IMR-90 (cell line): ENCODE results near the gene RAB3IL1. TPM values are rescaled to one million over a fixed set of nuclear protein-coding genes. Genes with fewer than 3 reads are reported as not detected.

Experiments
- ATAC-seq: fragments of 200-7000 bp; cut with Tn5 transposase; 2 replicates; pipeline ENCODE4 v1.9.1; 2020; ENCODE audit warnings: low read depth, mild to moderate bottlenecking, moderate library complexity
- BruUV-seq: library from RNA; stranded (reverse); fragments of 400-500 nt; replicated peaks from 2 replicates; lab custom pipeline; 2021; lab: Mats Ljungman, UMichigan
- CTCF ChIA-PET: fragments of 300-600 bp; formaldehyde crosslinking; extraction: SDS; loops from one replicate; lab custom pipeline; 2021; ENCODE audit warnings: antibody characterized with exemption; lab: Yijun Ruan, JAX
- POLR2A ChIA-PET: fragments of 300-600 bp; sonication (Branson Sonifier 250); formaldehyde crosslinking; loops from one replicate; lab custom pipeline; 2022; ENCODE audit warnings: antibody characterized with exemption; ENCODE audit not compliant: unreplicated experiment; lab: Charles Lee
- DNase-seq: peaks from one replicate; pipeline ENCODE4 v3.0.0; 2013
- H2AFZ ChIP-seq: replicated peaks from 2 replicates; pipeline ENCODE3; 2013; ENCODE audit warnings: low read length, mild to moderate bottlenecking; ENCODE audit not compliant: poor library complexity
- H2AK5ac ChIP-seq: 2 replicates; pipeline ENCODE4 v1.6.1; 2013; ENCODE audit warnings: low read depth, low read length, inconsistent platforms
- H2AK9ac ChIP-seq: replicated peaks from 2 replicates; pipeline ENCODE3; 2013; ENCODE audit warnings: mild to moderate bottlenecking, low read depth, low read length, moderate library complexity; ENCODE audit not compliant: poor library complexity
- H2BK120ac ChIP-seq: 2 replicates; pipeline ENCODE4 v1.6.1; 2013; ENCODE audit warnings: low read depth, low read length, inconsistent platforms
- H2BK15ac ChIP-seq: 3 replicates; pipeline ENCODE4 v1.6.1; 2013; ENCODE audit warnings: low read depth, low read length, inconsistent platforms
- H2BK20ac ChIP-seq: 2 replicates; pipeline ENCODE4 v1.6.1; 2013; ENCODE audit warnings: low read depth, mild to moderate bottlenecking, inconsistent platforms, low read length, moderate library complexity
- H2BK5ac ChIP-seq: 2 replicates; pipeline ENCODE4 v1.6.1; 2013; ENCODE audit warnings: mild to moderate bottlenecking, low read depth, low read length, inconsistent platforms; ENCODE audit not compliant: poor library complexity, severe bottlenecking
- H3K14ac ChIP-seq: replicated peaks from 2 replicates; pipeline ENCODE4 v1.6.1; 2013; ENCODE audit warnings: low read depth, low read length, inconsistent platforms
- H3K18ac ChIP-seq: 2 replicates; pipeline ENCODE4 v1.6.1; 2013; ENCODE audit warnings: low read depth, low read length, control low read depth
- H3K23ac ChIP-seq: 2 replicates; pipeline ENCODE4 v1.6.1; 2013; ENCODE audit warnings: low read depth, low read length, inconsistent platforms
- H3K27ac ChIP-seq: 2 replicates; pipeline ENCODE4 v1.5.1; 2013; ENCODE audit warnings: mild to moderate bottlenecking, control low read depth, low read length; ENCODE audit not compliant: insufficient read depth
- H3K27me3 ChIP-seq: 2 replicates; pipeline ENCODE4 v1.6.1; 2013; ENCODE audit warnings: low read length; ENCODE audit not compliant: control insufficient read depth, insufficient read depth
- H3K36me3 ChIP-seq: 2 replicates; pipeline ENCODE4 v1.6.1; 2013; ENCODE audit warnings: low read length, mixed read lengths; ENCODE audit not compliant: control insufficient read depth, insufficient read depth
- H3K4ac ChIP-seq: 2 replicates; pipeline ENCODE4 v1.6.1; 2013; ENCODE audit warnings: low read depth, low read length, inconsistent platforms
- H3K4me1 ChIP-seq: 2 replicates; pipeline ENCODE4 v1.6.1; 2013; ENCODE audit warnings: low read length, mixed read lengths; ENCODE audit not compliant: control insufficient read depth, insufficient read depth
- H3K4me2 ChIP-seq: 2 replicates; pipeline ENCODE4 v1.6.1; 2013; ENCODE audit warnings: low read depth, mild to moderate bottlenecking, control low read depth, low read length, moderate library complexity
- H3K4me3 ChIP-seq: 2 replicates; pipeline ENCODE4 v1.5.1; 2013; ENCODE audit warnings: low read depth, mild to moderate bottlenecking, control low read depth, low read length, moderate library complexity; ENCODE audit not compliant: insufficient read depth
- H3K56ac ChIP-seq: 2 replicates; pipeline ENCODE4 v1.6.1; 2013; ENCODE audit warnings: low read length, inconsistent platforms; ENCODE audit not compliant: insufficient read depth; ENCODE audit errors: extremely low read depth
- H3K79me1 ChIP-seq, 2 experiments: 2 replicates each; pipeline ENCODE4 v1.6.1; 2013; ENCODE audit warnings: low read length in 2 of 2, inconsistent platforms in 1 of 2, low read depth in 1 of 2
- H3K9ac ChIP-seq: 2 replicates; pipeline ENCODE4 v1.6.1; 2013; ENCODE audit warnings: low read depth, low read length, control low read depth
- H3K9me1 ChIP-seq: 2 replicates; pipeline ENCODE4 v1.6.1; 2013; ENCODE audit warnings: low read length, inconsistent platforms; ENCODE audit not compliant: insufficient read depth
- H3K9me3 ChIP-seq: 2 replicates; pipeline ENCODE4 v1.6.1; 2013; ENCODE audit warnings: low read length; ENCODE audit not compliant: control insufficient read depth, insufficient read depth
- H4K20me1 ChIP-seq: 2 replicates; pipeline ENCODE4 v1.6.1; 2013; ENCODE audit warnings: low read length, inconsistent platforms; ENCODE audit not compliant: insufficient read depth
- H4K5ac ChIP-seq: 2 replicates; pipeline ENCODE4 v1.6.1; 2013; ENCODE audit warnings: mild to moderate bottlenecking, low read depth, low read length, control low read depth
- H4K8ac ChIP-seq, 2 experiments: 2 replicates each; pipeline ENCODE4 v1.6.1; 2013; ENCODE audit warnings: low read depth in 2 of 2, low read length in 2 of 2, control low read depth in 1 of 2, inconsistent platforms in 1 of 2
- H4K91ac ChIP-seq: 2 replicates; pipeline ENCODE4 v1.6.1; 2013; ENCODE audit warnings: low read depth, low read length, inconsistent platforms; ENCODE audit not compliant: insufficient read depth
- BHLHE40 ChIP-seq: fragments of 150-350 bp; IDR thresholded peaks from 2 replicates; pipeline ENCODE4 v1.6.1; 2016; ENCODE audit warnings: mild to moderate bottlenecking, low read depth, low read length
- CEBPB ChIP-seq: IDR thresholded peaks from 2 replicates; pipeline ENCODE4 v1.6.1; 2012; ENCODE audit warnings: low read depth, low read length, improper control_type of control experiment
- CHD1 ChIP-seq: IDR thresholded peaks from 2 replicates; pipeline ENCODE4 v1.6.1; 2012; ENCODE audit warnings: low read depth, low read length, improper control_type of control experiment
- CTCF ChIP-seq: conservative IDR thresholded peaks from 2 replicates; pipeline ENCODE4 v1.5.1; 2012; ENCODE audit warnings: mild to moderate bottlenecking, low read depth, low read length, improper control_type of control experiment
- ELK1 ChIP-seq: fragments of 150-350 bp; IDR thresholded peaks from 2 replicates; pipeline ENCODE4 v1.6.1; 2016; ENCODE audit warnings: low read depth, mild to moderate bottlenecking, low read length, moderate library complexity, borderline replicate concordance
- FOS ChIP-seq: fragments of 150-350 bp; IDR thresholded peaks from 2 replicates; pipeline ENCODE4 v1.6.1; 2016; ENCODE audit warnings: low read depth, low read length
- MAFK ChIP-seq: IDR thresholded peaks from 2 replicates; pipeline ENCODE4 v1.6.1; 2012; ENCODE audit warnings: low read depth, low read length, improper control_type of control experiment
- MAZ ChIP-seq: IDR thresholded peaks from 2 replicates; pipeline ENCODE4 v1.6.1; 2012; ENCODE audit warnings: low read depth, mild to moderate bottlenecking, low read length, improper control_type of control experiment, moderate library complexity, borderline replicate concordance
- MXI1 ChIP-seq: IDR thresholded peaks from 2 replicates; pipeline ENCODE4 v1.6.1; 2012; ENCODE audit warnings: low read depth, mild to moderate bottlenecking, low read length, moderate library complexity, borderline replicate concordance
- NFE2L2 ChIP-seq: fragments of 150-350 bp; IDR thresholded peaks from 2 replicates; pipeline ENCODE4 v1.6.1; 2016; ENCODE audit warnings: low read depth, mild to moderate bottlenecking, low read length
- POLR2A ChIP-seq: IDR thresholded peaks from 2 replicates; pipeline ENCODE4 v1.6.1; 2012; ENCODE audit warnings: mild to moderate bottlenecking, low read depth, low read length
- RAD21 ChIP-seq: IDR thresholded peaks from 2 replicates; pipeline ENCODE4 v1.6.1; 2012; ENCODE audit warnings: low read length, improper control_type of control experiment
- RCOR1 ChIP-seq: IDR thresholded peaks from 2 replicates; pipeline ENCODE4 v1.6.1; 2012; ENCODE audit warnings: mild to moderate bottlenecking, low read length, improper control_type of control experiment; ENCODE audit not compliant: insufficient replicate concordance
- RFX5 ChIP-seq: IDR thresholded peaks from 2 replicates; pipeline ENCODE4 v1.8.0; 2012; ENCODE audit warnings: low read depth, mild to moderate bottlenecking, low read length, moderate library complexity
- SMC3 ChIP-seq: fragments of 150-350 bp; IDR thresholded peaks from 2 replicates; pipeline ENCODE4 v1.6.1; 2016; ENCODE audit warnings: low read depth, mild to moderate bottlenecking, antibody characterized with exemption, low read length, moderate library complexity
- WGBS, 2 experiments: methylation state at CpG; one replicate each; pipeline versions ENCODE4 v1.1.5 to v1.1.7; 2013; ENCODE audit warnings: missing lambda C conversion rate in 2 of 2; ENCODE audit not compliant: insufficient read length in 1 of 2; ENCODE audit errors: extremely low coverage in 2 of 2; 5-methylcytosine and 5-hydroxymethylcytosine counted together
- dilution Hi-C: fragments of 300-500 bp; cut with HindIII; formaldehyde crosslinking; loops from one replicate; pipeline ENCODE4 v1.14.3; 2018; ENCODE audit warnings: low sequenced_read_pairs; ENCODE audit not compliant: unreplicated experiment
- in situ Hi-C: fragments of 300-500 bp; cut with MboI; formaldehyde crosslinking; loops from 3 replicates; pipeline ENCODE4 v1.14.3; 2019; ENCODE audit warnings: low sequenced_read_pairs, inconsistent platforms, mixed read lengths
- intact Hi-C: fragments of 100-400 bp; cut with micrococcal nuclease; formaldehyde crosslinking; loops from 2 replicates; pipeline ENCODE4 v1.10.0; 2022
- polyA plus RNA-seq, 3 experiments: library from polyadenylated mRNA; depleted of rRNA; stranded (reverse); fragments of >200 nt; gene quantifications; 2 replicates each; pipeline ENCODE4 v1.2.3, GENCODE V29; 2012; ENCODE audit warnings: low replicate concordance in 1 of 3
- total RNA-seq: library from RNA; depleted of rRNA; stranded (reverse); fragments of >200 nt; gene quantifications from 2 replicates; pipeline ENCODE4 v1.2.3, GENCODE V29; 2012
- TF ChIP-seq, protein P1 (sequence below): fragments of 150-350 bp; IDR thresholded peaks from 2 replicates; pipeline ENCODE4 v1.6.1; 2017; ENCODE audit warnings: mild to moderate bottlenecking, antibody characterized with exemption, low read length, low read depth

The RAB3IL1 gene
- total and polyA plus RNA-seq, 2 of the 4 experiments (the other 2 are of a cell fraction) = 0.72 to 1.9 TPM

GRCh38 chr11:61958590-61958989 is 41.2 kb upstream of the RAB3IL1 start:
- H3K36me3 ChIP-seq = peaks cover 28% of the 10 kb centered on the region
- no peak overlapping the region for H2AK9ac ChIP-seq
- H3K27me3 ChIP-seq = no peaks in the 10 kb centered on the region
- TF ChIP-seq CTCF (no peak), RFX5 (no peak), POLR2A (no peak), RCOR1 (no peak), RAD21 (no peak), NFE2L2 (no peak), MAFK (no peak), MXI1 (no peak), SMC3 (no peak), CEBPB (no peak), FOS (no peak), MAZ (no peak), BHLHE40 (no peak), ELK1 (no peak), CHD1 (no peak)
- TF ChIP-seq, protein P1, sequence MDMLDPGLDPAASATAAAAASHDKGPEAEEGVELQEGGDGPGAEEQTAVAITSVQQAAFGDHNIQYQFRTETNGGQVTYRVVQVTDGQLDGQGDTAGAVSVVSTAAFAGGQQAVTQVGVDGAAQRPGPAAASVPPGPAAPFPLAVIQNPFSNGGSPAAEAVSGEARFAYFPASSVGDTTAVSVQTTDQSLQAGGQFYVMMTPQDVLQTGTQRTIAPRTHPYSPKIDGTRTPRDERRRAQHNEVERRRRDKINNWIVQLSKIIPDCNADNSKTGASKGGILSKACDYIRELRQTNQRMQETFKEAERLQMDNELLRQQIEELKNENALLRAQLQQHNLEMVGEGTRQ = no peak
- in situ Hi-C loops = loop anchor here (10.0 kb wide), 1 partner anchor 116 kb away; no protein-coding TSS in a partner anchor
- H4K91ac ChIP-seq = no peak overlapping the region
- peaks cover 26% of the 10 kb centered on the region for H3K9me1 ChIP-seq
- H3K9me3 ChIP-seq = no peaks in the 10 kb centered on the region
- CTCF ChIA-PET = interaction anchor here (1.1 kb wide), 1 partner anchor 124 kb away, joined by 6 read pairs; no protein-coding TSS in a partner anchor
- no peak overlapping the region for H3K4me2 ChIP-seq
- no peak overlapping the region for H3K9ac ChIP-seq
- no peak overlapping the region for H2AFZ ChIP-seq
- 100% methylated on average over 1 of the region's 3 CpGs; no CpG with 5 or more reads in 1 of the 2 experiments for WGBS, 2 experiments
- no peak overlapping the region for H3K18ac ChIP-seq
- no peak overlapping the region for H3K14ac ChIP-seq
- H3K27ac ChIP-seq = no peak overlapping the region
- no peak overlapping the region for H2BK20ac ChIP-seq
- H2AK5ac ChIP-seq = no peak overlapping the region
- no TSS peak for BruUV-seq
- no peak overlapping the region for H2BK120ac ChIP-seq
- no peak overlapping the region for H3K23ac ChIP-seq
- peaks cover 14% of the 10 kb centered on the region for H3K4me1 ChIP-seq
- H2BK5ac ChIP-seq = no peak overlapping the region
- H4K20me1 ChIP-seq = peaks cover 24% of the 10 kb centered on the region
- no peak overlapping the region for H3K4me3 ChIP-seq
- ATAC-seq = no peak
- H3K4ac ChIP-seq = no peak overlapping the region
- peaks cover 0 to 33% of the 10 kb centered on the region in 2 experiments; a peak in 3 of 4 replicates for H3K79me1 ChIP-seq
- intact Hi-C loops = no loop called here
- H2BK15ac ChIP-seq = no peak overlapping the region
- no peak overlapping the region for H4K5ac ChIP-seq
- no peak overlapping the region for H3K56ac ChIP-seq
- no peak for DNase-seq
- POLR2A ChIA-PET = no interaction called here
- no peak overlapping the region for H4K8ac ChIP-seq
- dilution Hi-C loops = no loop called here
